CD4-positive, alpha-beta T cell treated with Interleukin-4 for 4 hours (primary cell): ENCODE data around the gene PI3.

Experiments
- DNase-seq: peaks from one replicate; pipeline ENCODE4 v3.0.0-alpha.2; 2020

Gene PI3

GRCh38 chr20:45189067-45189609, 14.4 kb downstream of the PI3 start:
- DNase-seq = no peak

GRCh38 chr20:45189861-45190260, 15.2 kb downstream of the PI3 start:
- DNase-seq = no peak

- no peak for DNase-seq
Observed at GRCh38 chr20:45191926-45192325, 17.2 kb downstream of the PI3 start.

GRCh38 chr20:45193331-45193730, 18.6 kb downstream of the PI3 start:
- no peak for DNase-seq

GRCh38 chr20:45206725-45207124, 32.0 kb downstream of the PI3 start, which contains the start of gene SEMG1:
Gene SEMG1, plus strand, starts transcription at chr20:45207033. Its CDS starts 21 bp downstream, at chr20:45207054.
- no peak for DNase-seq

GRCh38 chr20:45209924-45210323, 35.2 kb downstream of the PI3 start:
- no peak for DNase-seq

- no peak for DNase-seq
Observed at GRCh38 chr20:45211569-45212474, 37.1 kb downstream of the PI3 start.

GRCh38 chr20:45212836-45213235, 38.1 kb downstream of the PI3 start:
- DNase-seq = no peak

GRCh38 chr20:45218124-45218523, 43.4 kb downstream of the PI3 start:
- no peak for DNase-seq

GRCh38 chr20:45218636-45219035, 43.9 kb downstream of the PI3 start:
- no peak for DNase-seq

- DNase-seq = no peak
Observed at GRCh38 chr20:45221076-45221475, 46.4 kb downstream of the PI3 start, which contains the start of gene SEMG2. Gene SEMG2, plus strand, starts transcription at chr20:45221373. Its CDS starts 17 bp downstream, at chr20:45221390.

- DNase-seq = no peak
Observed at GRCh38 chr20:45223136-45223535, 48.4 kb downstream of the PI3 start.
